Natural killer cell (primary cell): ENCODE data around the gene PRKAG2. TPM values are rescaled to one million over a fixed set of nuclear protein-coding genes. Genes with fewer than 3 reads are reported as not detected.

Experiments used
- ATAC-seq, 3 donors: fragments of 150-1000 bp in 2 of 3; fragments of 200-7000 bp in 1 of 3; cut with Tn5 transposase; 1 replicate in 1 of 3; 2 replicates in 2 of 3; pipeline ENCODE4 v1.10.0; 2021; ENCODE audit warnings: mild to moderate bottlenecking in 2 of 3, moderate library complexity in 2 of 3
- DNase-seq, 2 donors: peaks; one replicate each; pipeline versions ENCODE4 v3.0.0 to v3.0.0-alpha.2; 2013 to 2021; ENCODE audit warnings: mixed read lengths in 1 of 2
- H3K27ac ChIP-seq: one replicate; pipeline ENCODE4 v1.5.1; 2013; ENCODE audit warnings: mild to moderate bottlenecking, low read length
- H3K27me3 ChIP-seq: one replicate; pipeline ENCODE4 v1.6.1; 2013; ENCODE audit warnings: low read length; ENCODE audit not compliant: control insufficient read depth, insufficient read depth
- H3K36me3 ChIP-seq: one replicate; pipeline ENCODE4 v1.6.1; 2013; ENCODE audit warnings: low read length; ENCODE audit not compliant: control insufficient read depth, insufficient read depth
- H3K4me1 ChIP-seq: one replicate; pipeline ENCODE4 v1.6.1; 2013; ENCODE audit warnings: low read length; ENCODE audit not compliant: control insufficient read depth, insufficient read depth
- H3K4me3 ChIP-seq: one replicate; pipeline ENCODE4 v1.5.1; 2013; ENCODE audit warnings: low read length
- H3K9me3 ChIP-seq: one replicate; pipeline ENCODE4 v1.6.1; 2013; ENCODE audit warnings: low read length; ENCODE audit not compliant: control insufficient read depth, insufficient read depth
- H3K27ac Mint-ChIP-seq, 2 donors: one replicate each; pipeline ENCODE4 v1.8.0; 2022; ENCODE audit warnings: mild to moderate bottlenecking in 2 of 2, mixed read lengths in 2 of 2, moderate library complexity in 1 of 2
- H3K27me3 Mint-ChIP-seq, 2 donors: one replicate each; pipeline ENCODE4 v1.8.0; 2022; ENCODE audit warnings: low read depth in 2 of 2, mixed read lengths in 2 of 2
- H3K36me3 Mint-ChIP-seq: one replicate; pipeline ENCODE4 v1.8.0; 2022; ENCODE audit warnings: mixed read lengths
- H3K4me1 Mint-ChIP-seq, 2 donors: one replicate each; pipeline ENCODE4 v1.8.0; 2022; ENCODE audit warnings: mixed read lengths in 2 of 2
- H3K4me3 Mint-ChIP-seq: one replicate; pipeline ENCODE4 v1.8.0; 2022; ENCODE audit warnings: mild to moderate bottlenecking, moderate library complexity, mixed read lengths
- H3K9me3 Mint-ChIP-seq, 2 donors: one replicate each; pipeline ENCODE4 v1.8.0; 2022; ENCODE audit warnings: mixed read lengths in 2 of 2
- WGBS: methylation state at CpG from one replicate; pipeline ENCODE4 v1.1.7; 2013; ENCODE audit warnings: missing lambda C conversion rate; ENCODE audit not compliant: insufficient coverage; 5-methylcytosine and 5-hydroxymethylcytosine counted together
- intact Hi-C: fragments of 100-400 bp; cut with micrococcal nuclease; formaldehyde crosslinking; loops from one replicate; pipeline ENCODE4 v1.14.2; 2022
- total RNA-seq, 4 donors: library from RNA; stranded (reverse); fragments of 120-200 nt in 1 of 4; gene quantifications; one replicate each; pipeline versions ENCODE4 v1.2.3 to v1.2.4, GENCODE V29; 2013 to 2022
- TF ChIP-seq, protein P1 (sequence below): fragments of 200-600 bp; IDR thresholded peaks from one replicate; pipeline ENCODE4 v1.8.0; 2022; ENCODE audit warnings: antibody characterized with exemption

PRKAG2 gene
- 10 to 100 TPM; 42.6 to 66.5 (median 64.4) TPM for total RNA-seq
- total RNA-seq (2013): 27.6 TPM

DNA sequence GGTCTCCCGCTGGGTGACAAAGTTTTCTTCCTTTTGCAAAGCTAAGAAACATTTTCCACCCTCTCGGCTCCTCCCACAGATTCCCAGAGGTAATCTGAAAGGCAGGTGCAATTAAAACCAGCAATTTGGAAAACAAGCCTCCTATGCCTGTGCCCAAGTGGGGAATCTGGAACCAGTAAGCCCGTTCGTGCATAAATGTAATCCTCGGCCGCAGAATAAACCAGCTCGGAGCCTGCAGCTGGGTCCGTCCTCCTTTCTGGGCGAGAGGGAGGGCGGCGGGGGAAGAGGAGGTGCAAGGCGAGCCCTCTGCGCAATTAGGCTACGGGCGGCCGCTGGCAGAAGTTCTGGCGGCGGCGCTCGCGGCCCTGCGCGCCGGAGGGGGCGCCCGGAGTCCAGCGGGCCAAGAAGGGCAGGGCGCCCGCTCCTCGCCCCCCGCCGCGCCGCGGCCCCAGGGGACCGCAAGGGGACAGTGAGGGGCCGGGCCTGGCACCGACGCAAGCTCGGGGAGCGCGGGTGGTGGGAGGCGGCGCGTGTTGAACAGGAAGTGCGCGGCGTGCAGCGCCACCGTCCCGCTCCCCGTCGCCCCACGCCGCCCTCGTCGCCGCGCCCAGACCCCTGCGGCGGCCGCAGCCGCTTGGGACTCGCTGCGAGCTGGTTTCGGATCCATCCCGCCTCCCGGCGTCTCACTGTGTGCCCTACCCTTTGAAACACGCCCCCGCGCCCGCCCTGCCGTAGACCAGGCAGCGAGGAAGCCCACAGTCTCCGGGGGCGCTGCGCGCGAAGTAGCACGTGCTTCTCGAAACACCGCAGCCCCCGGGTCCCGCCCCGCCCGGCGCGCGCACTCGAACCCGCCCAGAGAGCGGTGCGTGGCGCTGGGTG, at the start of gene PRKAG2:
Gene PRKAG2, minus strand, starts transcription at position 217 of the 879 bp plus-strand sequence. CDS start 495 bp downstream, outside the sequence.
- peak; percentile 53 to 70 (median 64) for ATAC-seq
- Histone ChIP-seq H3K4me3 (peak within 1 kb of the TSS; percentile 59), H3K4me1 (peaks cover 24% of the 10 kb centered on the region), H3K27ac (peak within 1 kb of the TSS; percentile 55), H3K27me3 (no peaks in the 10 kb centered on the region), H3K9me3 (no peaks in the 10 kb centered on the region), H3K36me3 (no peaks in the 10 kb centered on the region)
- Mint-ChIP-seq H3K27me3 (no peaks in the 10 kb centered on the region), H3K27ac (peak within 1 kb of the TSS; percentile 83 to 96), H3K9me3 (no peaks in the 10 kb centered on the region), H3K4me3 (peak within 1 kb of the TSS; percentile 98), H3K36me3 (no peaks in the 10 kb centered on the region), H3K4me1 (peaks cover 13 to 35% of the 10 kb centered on the region in 2 donors)
- WGBS: under 1% methylated on average over 86 of the region's 95 CpGs
- DNase-seq: peak; percentile 65 to 79
- intact Hi-C loops: loop anchor here (10.0 kb wide), 1 partner anchor 148 kb away; the partner anchor contains the start of gene GALNT11
- TF ChIP-seq, protein P1, sequence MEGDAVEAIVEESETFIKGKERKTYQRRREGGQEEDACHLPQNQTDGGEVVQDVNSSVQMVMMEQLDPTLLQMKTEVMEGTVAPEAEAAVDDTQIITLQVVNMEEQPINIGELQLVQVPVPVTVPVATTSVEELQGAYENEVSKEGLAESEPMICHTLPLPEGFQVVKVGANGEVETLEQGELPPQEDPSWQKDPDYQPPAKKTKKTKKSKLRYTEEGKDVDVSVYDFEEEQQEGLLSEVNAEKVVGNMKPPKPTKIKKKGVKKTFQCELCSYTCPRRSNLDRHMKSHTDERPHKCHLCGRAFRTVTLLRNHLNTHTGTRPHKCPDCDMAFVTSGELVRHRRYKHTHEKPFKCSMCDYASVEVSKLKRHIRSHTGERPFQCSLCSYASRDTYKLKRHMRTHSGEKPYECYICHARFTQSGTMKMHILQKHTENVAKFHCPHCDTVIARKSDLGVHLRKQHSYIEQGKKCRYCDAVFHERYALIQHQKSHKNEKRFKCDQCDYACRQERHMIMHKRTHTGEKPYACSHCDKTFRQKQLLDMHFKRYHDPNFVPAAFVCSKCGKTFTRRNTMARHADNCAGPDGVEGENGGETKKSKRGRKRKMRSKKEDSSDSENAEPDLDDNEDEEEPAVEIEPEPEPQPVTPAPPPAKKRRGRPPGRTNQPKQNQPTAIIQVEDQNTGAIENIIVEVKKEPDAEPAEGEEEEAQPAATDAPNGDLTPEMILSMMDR: no peak

DNA sequence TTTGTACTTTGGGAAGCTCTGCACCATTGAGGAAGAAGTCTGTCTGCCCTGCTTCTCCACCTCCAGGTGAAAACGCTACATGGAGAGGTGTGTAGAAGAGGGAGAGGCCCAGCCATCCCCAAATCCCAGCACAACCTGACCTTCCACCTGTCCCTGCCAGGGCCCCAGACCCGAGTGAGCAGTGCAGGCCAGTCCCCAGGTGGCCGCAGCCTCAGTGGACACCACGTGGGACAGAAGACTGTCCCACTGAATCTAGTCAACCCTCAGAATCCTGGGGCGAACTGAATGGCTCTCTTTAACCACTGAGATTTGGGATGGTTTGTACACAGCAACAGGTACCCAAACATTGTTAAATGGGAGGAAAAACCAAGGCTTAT, 49.4 kb upstream of the PRKAG2 start:
- Histone ChIP-seq H3K9me3 (no peaks in the 10 kb centered on the region), H3K27me3 (no peaks in the 10 kb centered on the region), H3K36me3 (no peaks in the 10 kb centered on the region), H3K27ac (peak overlapping the region; percentile 63), H3K4me1 (peaks cover 28% of the 10 kb centered on the region), H3K4me3 (no peak overlapping the region)
- intact Hi-C loops: no loop called here
- Mint-ChIP-seq H3K4me3 (peak overlapping the region; percentile 81), H3K27me3 (peaks cover 4 to 5% of the 10 kb centered on the region in 2 donors), H3K9me3 (no peaks in the 10 kb centered on the region), H3K4me1 (peaks cover 10 to 14% of the 10 kb centered on the region in 2 donors), H3K36me3 (no peaks in the 10 kb centered on the region), H3K27ac (peak overlapping the region; percentile 86 to 91)
- DNase-seq: no peak
- TF ChIP-seq, protein P1: no peak
- 86% methylated on average over 5 of the region's 5 CpGs for WGBS
- no peak for ATAC-seq

DNA sequence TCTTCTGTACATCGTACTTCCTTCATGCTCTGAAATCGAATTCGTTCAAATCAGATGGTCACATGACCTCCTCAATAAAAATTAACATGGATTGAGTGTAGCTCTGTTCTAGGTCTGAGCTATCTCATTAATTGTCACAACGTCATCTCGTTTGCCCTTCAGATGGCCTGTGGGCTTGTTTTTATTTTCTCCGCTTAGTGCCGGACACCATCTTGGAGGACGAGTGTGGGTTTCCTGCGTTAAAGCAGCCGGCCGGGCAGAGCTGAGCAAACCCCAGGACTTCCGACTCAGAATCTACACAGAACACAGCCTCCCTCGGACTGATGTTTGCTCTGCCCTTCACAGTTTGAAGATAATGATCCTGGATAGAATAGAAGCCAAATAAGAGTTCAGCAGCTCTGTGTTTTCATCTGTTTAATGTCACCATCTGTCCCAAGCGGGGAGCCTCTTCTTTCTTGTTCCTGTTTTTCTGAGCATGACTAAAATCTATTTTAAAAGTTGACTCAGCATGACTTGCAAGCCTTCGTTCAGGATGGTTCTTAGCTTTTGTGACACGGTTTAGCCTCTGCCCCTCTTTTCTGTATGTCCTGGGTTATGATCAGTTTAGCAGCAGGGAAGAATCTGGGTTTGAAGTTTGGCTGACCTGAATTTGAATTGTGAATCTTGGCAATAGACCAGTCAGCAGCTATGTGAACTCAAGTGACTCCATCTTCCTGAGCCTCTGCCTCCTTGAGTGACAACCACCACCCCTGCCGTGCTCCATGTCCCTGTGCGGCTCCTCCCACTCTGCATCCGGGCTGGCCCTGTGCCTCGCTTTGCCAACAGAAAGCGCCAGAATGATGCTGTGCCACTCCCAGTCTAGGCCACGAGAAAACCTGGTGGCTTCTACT, 48.8 kb upstream of the PRKAG2 start:
- no peak overlapping the region for H3K4me3 ChIP-seq
- H3K27me3 ChIP-seq: no peaks in the 10 kb centered on the region
- no peaks in the 10 kb centered on the region for H3K36me3 ChIP-seq
- Mint-ChIP-seq H3K27ac (peak overlapping the region; percentile 86 to 91), H3K4me3 (peak overlapping the region; percentile 81), H3K27me3 (peaks cover 5% of the 10 kb centered on the region in 2 donors), H3K36me3 (no peaks in the 10 kb centered on the region), H3K4me1 (peaks cover 10 to 14% of the 10 kb centered on the region in 2 donors), H3K9me3 (no peaks in the 10 kb centered on the region)
- peaks cover 28% of the 10 kb centered on the region for H3K4me1 ChIP-seq
- ATAC-seq (peak; percentile 63 to 79 (median 76)), DNase-seq (no peak)
- WGBS: 55% methylated on average over 22 of the region's 22 CpGs
- H3K9me3 ChIP-seq: no peaks in the 10 kb centered on the region
- TF ChIP-seq, protein P1: no peak
- intact Hi-C loops: no loop called here
- peak overlapping the region; percentile 63 for H3K27ac ChIP-seq
